NT2/D1 (cell line): ENCODE measurements around the gene PLEKHA7.

Source experiments
- YY1 ChIP-seq: IDR thresholded peaks from 2 replicates; pipeline ENCODE4 v1.6.1; 2011; ENCODE audit not compliant: insufficient read length, insufficient read depth
- ZNF274 ChIP-seq: IDR thresholded peaks from 2 replicates; pipeline ENCODE4 v1.6.1; 2011; ENCODE audit warnings: mild to moderate bottlenecking, low read depth, low read length

- TF ChIP-seq ZNF274 (no peak), YY1 (no peak)
These were observed 250.5 kb downstream of the PLEKHA7 start for GRCh38 chr11:16763746-16764145.
